Gastrocnemius medialis (tissue), 4 donors: ENCODE data around the gene PDGFC.

Source experiments
- CTCF ChIP-seq, 5 experiments: fragments of 450-650 bp in 3 of 5; fragments of 200-600 bp in 2 of 5; sonication (generic) in 2 of 5; IDR thresholded peaks in 4 of 5; conservative IDR thresholded peaks in 1 of 5; 1 replicate in 4 of 5; 2 replicates in 1 of 5; pipeline ENCODE4 v1.5.1; 2016 to 2019; ENCODE audit warnings: antibody characterized with exemption in 5 of 5, mild to moderate bottlenecking in 3 of 5, moderate library complexity in 3 of 5
- POLR2A ChIP-seq, 2 donors: fragments of 450-650 bp; IDR thresholded peaks; one replicate each; pipeline ENCODE4 v1.6.1; 2017; ENCODE audit warnings: antibody characterized with exemption in 2 of 2, mild to moderate bottlenecking in 2 of 2, moderate library complexity in 2 of 2

- TF ChIP-seq CTCF (IDR thresholded peaks at IDR 0.05 in 4 of 5, conservative IDR thresholded peaks at IDR 0.05 in 1 of 5) (no peak), POLR2A (IDR thresholded peaks at IDR 0.05) (no peak)
These were observed 106.1 kb downstream of the PDGFC start for GRCh38 chr4:156865451-156865850.
